ENCODE measurements around the gene GALR3.
"Not testable (repeated sequence)": the region's sequence is repeated elsewhere in the genome, so short reads cannot be mapped to it uniquely, and the experiment has no call there.

The GALR3 gene

DNA sequence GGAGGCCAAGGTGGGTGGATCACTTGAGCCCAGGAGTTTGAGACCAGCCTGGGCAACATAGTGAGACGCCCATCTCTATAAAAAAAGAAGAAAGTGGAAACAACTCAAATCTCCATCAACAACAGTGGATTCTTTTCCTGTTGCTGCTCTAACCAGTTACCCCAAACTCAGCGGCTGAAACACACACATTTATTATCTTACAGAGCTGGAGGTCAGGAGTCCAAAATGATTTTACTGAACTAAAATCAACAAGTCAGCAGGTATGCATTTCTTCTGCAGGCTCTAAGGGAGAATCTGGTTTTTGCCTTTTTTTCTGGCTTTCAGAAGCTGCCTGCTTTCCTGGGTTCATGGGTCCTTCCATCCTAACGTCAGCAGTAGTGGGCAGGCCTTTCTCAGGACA lies 27.1 kb upstream of the GALR3 start:
- no peaks in the 10 kb centered on the region for H3K9me3 Mint-ChIP-seq
- ATAC-seq (ENCODE audit: low read depth) (no peak), DNase-seq (ENCODE audit: low spot score in 2 of 2) (no peak)
- H3K4me3 Mint-ChIP-seq: no peak overlapping the region
- H3K36me3 Mint-ChIP-seq: no peaks in the 10 kb centered on the region
- peaks cover 8% of the 10 kb centered on the region for H3K4me1 Mint-ChIP-seq
- H3K27me3 Mint-ChIP-seq: peaks cover 8% of the 10 kb centered on the region
- H3K27ac Mint-ChIP-seq: no peak overlapping the region

DNA sequence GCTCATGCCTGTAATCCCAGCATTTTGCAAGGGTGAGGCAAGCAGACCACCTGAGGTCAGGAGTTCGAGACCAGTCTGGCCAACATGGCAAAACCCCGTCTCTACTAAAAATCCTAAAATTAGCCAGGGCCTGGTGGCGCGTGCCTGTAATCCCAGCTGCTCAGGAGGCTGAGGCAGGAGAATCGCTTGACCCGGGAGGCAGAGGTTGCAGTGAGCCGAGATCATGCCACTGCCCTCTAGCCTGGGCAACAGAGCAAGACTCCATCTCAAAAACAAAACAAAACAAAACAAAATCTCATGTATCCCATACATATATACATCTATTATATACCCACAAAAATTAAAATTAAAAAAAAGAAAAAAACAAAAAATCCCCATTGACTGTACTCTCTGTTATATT lies 25.9 kb upstream of the GALR3 start:
- H3K27ac Mint-ChIP-seq; H3K27me3 Mint-ChIP-seq; ATAC-seq (ENCODE audit: low read depth); DNase-seq (ENCODE audit: low spot score in 2 of 2); H3K36me3 Mint-ChIP-seq; H3K4me3 Mint-ChIP-seq; H3K4me1 Mint-ChIP-seq; H3K9me3 Mint-ChIP-seq: not testable (repeated sequence)

DNA sequence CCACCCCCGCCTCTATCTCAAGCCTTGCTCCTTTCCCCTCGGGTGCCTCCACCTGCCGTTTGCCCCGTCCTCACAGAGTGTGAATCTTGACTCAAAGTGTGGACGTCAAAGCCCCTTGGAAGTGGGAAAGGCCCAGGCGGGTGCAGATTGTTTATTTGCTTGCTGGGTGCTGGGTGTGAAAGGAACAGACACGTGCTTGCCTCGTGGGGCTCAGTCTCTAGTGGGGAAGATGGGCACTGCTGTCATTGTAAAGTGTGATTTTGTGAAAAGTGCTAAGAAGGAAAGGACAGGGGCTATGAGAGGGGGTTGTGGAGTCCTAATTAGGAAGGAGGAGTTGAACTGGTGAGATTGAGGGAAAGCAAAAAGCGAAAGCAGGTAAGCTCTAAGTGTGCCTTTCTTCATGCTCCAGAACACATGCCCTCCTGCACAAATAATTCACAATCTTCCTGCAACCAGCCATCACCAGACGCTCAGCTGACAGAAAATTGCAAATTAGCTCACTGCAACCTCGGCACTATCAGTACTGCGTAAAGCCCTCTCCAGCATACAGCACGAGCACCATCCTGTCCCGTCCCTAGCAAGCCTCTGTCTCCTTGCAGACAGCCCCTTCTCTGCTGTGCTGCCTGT lies 25.2 kb upstream of the GALR3 start:
- H3K9me3 Mint-ChIP-seq: no peaks in the 10 kb centered on the region
- no peak overlapping the region for H3K27ac Mint-ChIP-seq
- no peak overlapping the region for H3K4me3 Mint-ChIP-seq
- peaks cover 13% of the 10 kb centered on the region for H3K27me3 Mint-ChIP-seq
- DNase-seq (ENCODE audit: low spot score in 2 of 2): no peak
- ATAC-seq (ENCODE audit: low read depth): peak; percentile 64
- H3K4me1 Mint-ChIP-seq: peaks cover 12% of the 10 kb centered on the region
- no peaks in the 10 kb centered on the region for H3K36me3 Mint-ChIP-seq

DNA sequence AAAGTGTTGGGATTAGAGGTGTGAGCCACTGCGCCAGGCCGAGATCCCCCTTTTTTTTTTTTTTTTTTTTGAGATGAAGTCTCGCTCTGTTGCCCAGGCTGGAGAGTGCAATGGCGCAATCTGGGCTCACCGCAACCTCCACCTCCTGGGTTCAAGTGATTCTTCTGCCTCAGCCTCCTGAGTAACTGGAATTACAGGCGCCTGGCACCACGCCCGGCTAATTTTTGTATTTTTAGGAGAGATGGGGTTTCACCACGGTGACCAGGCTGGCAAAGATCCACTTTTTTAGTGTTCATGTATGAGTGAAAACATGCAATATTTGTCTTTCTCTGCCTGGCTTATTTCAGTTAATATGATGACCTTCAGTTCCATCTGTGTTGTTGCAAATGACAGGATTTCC lies 23.2 kb upstream of the GALR3 start:
- not testable (repeated sequence) for DNase-seq (ENCODE audit: low spot score in 2 of 2); H3K9me3 Mint-ChIP-seq; H3K4me3 Mint-ChIP-seq; ATAC-seq (ENCODE audit: low read depth); H3K36me3 Mint-ChIP-seq; H3K27ac Mint-ChIP-seq
- Mint-ChIP-seq H3K4me1 (peaks cover 16% of the 10 kb centered on the region), H3K27me3 (peaks cover 22% of the 10 kb centered on the region)

DNA sequence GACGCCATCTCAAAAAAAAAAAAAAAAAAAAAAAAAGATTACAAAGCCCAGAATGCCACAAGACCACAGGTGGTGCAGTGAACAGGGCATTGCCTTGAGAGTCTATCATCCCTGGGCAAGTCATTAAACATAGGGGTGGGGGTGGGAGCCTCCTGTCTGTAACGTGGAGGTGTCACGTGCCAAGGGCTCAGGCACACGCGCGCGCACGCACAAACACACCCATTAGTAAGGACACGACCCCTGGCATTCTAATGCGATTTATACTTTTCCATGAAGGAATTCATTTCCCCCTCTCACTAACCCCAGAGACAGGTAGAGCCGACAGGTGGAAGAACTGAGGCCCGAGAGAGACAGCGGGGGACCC lies 21.3 kb upstream of the GALR3 start:
- Mint-ChIP-seq H3K36me3 (no peaks in the 10 kb centered on the region), H3K9me3 (no peaks in the 10 kb centered on the region), H3K4me3 (no peak overlapping the region), H3K4me1 (peaks cover 23% of the 10 kb centered on the region), H3K27me3 (peaks cover 27% of the 10 kb centered on the region), H3K27ac (no peak overlapping the region)
- ATAC-seq (ENCODE audit: low read depth) (no peak), DNase-seq (ENCODE audit: low spot score in 2 of 2) (no peak)

DNA sequence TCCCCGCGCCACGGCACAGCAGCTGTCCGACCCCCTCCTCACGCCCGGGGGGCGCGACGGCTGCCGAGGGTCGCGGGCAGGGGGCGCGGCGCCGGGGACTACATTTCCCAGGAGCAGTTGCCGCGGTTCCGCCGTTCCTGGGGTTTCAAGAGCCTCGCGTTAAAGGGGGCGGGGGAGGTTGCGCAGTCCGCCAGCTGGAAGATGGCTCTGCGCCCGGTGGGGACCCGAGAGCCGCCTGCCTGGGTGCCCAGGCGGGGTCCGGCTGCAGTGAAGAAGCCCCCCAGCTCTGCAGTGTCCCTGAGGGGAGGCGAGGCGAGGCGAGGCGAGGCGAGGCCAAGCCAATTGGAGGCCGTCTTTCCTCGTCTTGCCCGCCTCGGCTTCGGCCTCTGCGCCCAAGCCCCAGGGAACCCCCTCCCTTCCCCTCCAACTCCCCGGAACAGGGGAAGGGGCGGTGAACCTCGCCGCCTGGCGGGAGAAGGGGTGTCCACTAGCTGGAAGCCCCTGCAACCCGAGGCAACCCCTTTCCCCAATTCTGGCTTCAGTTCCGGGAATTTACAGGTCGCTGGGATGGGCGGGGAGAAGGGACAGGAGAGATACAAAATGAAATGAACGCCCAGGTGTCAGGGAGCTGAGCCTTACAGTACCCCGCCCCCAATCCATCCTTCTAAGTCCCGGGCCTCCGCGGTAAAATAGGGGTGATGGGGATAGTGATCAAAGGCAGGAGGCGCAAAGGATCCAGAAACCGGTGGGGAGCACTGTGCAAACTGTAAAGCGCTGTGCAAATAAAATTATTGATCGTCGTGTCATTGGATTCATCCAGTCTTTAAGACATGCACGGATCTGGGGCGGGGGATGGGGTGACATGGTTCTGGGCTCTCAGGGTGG lies 20.6 kb upstream of the GALR3 start:
- Mint-ChIP-seq H3K4me1 (peaks cover 23% of the 10 kb centered on the region), H3K27ac (no peak overlapping the region), H3K36me3 (no peaks in the 10 kb centered on the region), H3K27me3 (peaks cover 27% of the 10 kb centered on the region), H3K4me3 (peak overlapping the region; percentile 41), H3K9me3 (no peaks in the 10 kb centered on the region)
- DNase-seq (ENCODE audit: low spot score in 2 of 2) (no peak), ATAC-seq (ENCODE audit: low read depth) (no peak)

DNA sequence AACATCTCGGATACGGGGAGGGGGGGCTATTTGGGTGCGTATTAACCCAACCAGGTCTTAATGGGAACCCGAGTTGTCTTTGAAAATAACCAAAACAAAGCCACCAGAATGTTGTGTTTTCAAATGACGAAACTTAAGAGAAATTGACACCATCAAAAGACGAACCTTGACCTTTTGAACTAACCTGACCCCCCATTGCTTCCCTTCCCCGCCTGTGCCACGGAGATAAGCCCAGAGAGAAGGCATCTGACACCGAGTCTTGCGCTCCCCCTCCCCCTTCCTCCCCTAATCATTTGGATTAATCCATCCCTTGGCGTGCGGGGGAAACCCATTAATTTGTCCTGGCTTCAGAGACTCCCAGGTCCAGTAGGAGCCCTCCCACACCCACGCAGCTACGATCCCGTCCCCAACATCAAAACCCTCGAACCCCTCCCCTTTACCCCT lies 20.0 kb upstream of the GALR3 start:
- Mint-ChIP-seq H3K4me1 (peaks cover 19% of the 10 kb centered on the region), H3K36me3 (no peaks in the 10 kb centered on the region), H3K27me3 (peaks cover 29% of the 10 kb centered on the region), H3K4me3 (no peak overlapping the region), H3K9me3 (no peaks in the 10 kb centered on the region), H3K27ac (no peak overlapping the region)
- no peak for DNase-seq (ENCODE audit: low spot score in 2 of 2)
- ATAC-seq (ENCODE audit: low read depth): no peak

DNA sequence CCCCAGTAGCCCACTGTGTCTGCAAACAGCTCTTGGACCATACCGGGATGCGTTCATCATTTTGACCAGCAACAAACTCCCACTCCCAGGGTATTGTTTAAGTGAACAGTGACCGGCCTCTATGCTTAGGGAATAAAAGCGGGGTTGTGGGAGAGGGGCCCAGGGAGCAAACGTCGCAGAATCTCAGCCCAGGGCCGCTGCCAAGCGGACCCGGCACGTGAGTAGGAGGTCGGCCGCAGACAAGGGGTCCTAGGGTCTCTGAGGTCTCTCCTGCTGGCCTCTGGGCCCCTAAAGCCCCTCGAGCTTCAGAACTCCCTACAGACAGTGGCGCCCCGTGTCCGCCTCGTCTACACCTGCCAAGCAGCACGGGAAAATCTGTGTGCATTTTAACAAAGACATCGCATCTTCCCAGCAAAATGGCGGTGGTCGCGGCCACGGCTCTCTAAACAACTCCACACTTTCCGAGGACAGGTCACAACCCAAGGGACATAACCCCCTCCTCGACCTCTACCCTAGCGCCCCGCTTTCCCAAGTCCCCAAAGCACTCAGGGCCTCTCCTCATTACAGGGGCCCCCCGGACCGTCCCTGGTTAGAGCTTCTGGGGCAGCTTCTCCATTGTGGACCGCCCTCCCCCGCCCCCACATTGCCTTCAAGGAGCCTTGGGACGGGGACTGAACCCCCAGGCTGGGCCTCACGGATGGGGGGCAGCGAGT lies 19.4 kb upstream of the GALR3 start:
- Mint-ChIP-seq H3K4me3 (peak overlapping the region; percentile 64), H3K4me1 (peaks cover 21% of the 10 kb centered on the region), H3K27me3 (peaks cover 29% of the 10 kb centered on the region), H3K36me3 (no peaks in the 10 kb centered on the region), H3K27ac (peak overlapping the region; percentile 49), H3K9me3 (no peaks in the 10 kb centered on the region)
- DNase-seq (ENCODE audit: low spot score in 2 of 2): no peak
- no peak for ATAC-seq (ENCODE audit: low read depth)

DNA sequence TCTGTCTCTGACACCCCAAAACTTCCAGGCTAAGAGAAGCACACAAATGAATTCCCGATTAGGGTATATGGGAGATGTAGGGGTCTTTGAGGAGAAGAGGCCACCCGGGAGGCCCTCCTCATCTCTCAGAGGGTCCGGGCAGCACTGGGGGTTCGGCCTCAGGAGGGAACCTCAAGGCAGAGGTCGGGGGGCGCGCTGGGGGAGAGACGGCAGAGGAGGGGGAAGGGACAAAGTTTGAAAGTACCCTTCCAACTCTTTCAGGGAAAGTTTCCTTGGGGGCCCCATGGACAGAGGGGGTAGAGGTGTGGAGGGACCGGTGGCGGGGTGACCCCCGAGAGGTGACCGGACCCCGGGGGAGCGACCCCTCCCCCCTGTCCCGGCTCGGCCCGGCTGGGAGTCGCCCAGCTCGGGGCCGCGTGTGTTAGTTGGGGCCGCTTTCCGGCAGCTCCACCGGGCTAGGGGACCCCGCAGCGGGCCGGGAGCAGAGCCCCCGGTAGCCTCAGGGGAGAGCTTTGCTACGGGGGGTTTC lies 18.8 kb upstream of the GALR3 start:
- no peaks in the 10 kb centered on the region for H3K9me3 Mint-ChIP-seq
- peaks cover 21% of the 10 kb centered on the region for H3K4me1 Mint-ChIP-seq
- H3K4me3 Mint-ChIP-seq: peak overlapping the region; percentile 64
- H3K36me3 Mint-ChIP-seq: no peaks in the 10 kb centered on the region
- peaks cover 30% of the 10 kb centered on the region for H3K27me3 Mint-ChIP-seq
- ATAC-seq (ENCODE audit: low read depth) (no peak), DNase-seq (ENCODE audit: low spot score in 2 of 2) (no peak)
- peak overlapping the region; percentile 49 for H3K27ac Mint-ChIP-seq

DNA sequence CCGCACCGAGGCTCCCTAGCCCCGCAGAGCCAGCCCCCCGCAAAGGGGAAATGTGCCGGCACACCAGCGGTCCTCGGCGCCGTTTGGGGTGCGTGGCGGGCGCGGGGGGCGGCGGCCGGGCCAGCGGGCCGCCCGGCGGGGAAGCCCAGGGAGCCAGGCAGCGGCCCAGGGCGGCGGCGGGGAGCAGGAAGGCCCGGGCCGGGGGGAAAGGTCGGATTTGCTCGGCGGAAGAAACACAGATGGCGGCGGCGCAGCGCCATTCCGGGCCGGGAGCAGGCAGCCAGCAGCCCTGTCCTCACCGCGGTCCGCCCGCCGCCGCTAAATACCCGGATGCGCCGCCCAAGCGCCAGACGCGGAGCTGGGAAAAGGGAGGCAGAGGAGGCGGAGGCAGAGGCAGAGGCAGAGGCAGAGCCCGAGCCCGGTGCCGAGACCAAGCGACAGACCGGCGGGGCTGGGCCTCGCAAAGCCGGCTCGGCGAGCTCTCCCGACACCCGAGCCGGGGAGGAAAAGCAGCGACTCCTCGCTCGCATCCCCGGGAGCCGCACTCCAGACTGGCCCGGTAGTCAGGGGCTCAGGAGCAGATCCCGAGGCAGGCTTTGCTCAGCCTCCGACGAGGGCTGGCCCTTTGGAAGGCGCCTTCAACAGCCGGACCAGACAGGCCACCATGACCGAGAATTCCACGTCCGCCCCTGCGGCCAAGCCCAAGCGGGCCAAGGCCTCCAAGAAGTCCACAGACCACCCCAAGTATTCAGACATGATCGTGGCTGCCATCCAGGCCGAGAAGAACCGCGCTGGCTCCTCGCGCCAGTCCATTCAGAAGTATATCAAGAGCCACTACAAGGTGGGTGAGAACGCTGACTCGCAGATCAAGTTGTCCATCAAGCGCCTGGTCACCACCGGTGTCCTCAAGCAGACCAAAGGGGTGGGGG lies 18.0 kb upstream of the GALR3 start:
- H3K4me3 Mint-ChIP-seq: peak overlapping the region; percentile 71
- ATAC-seq (ENCODE audit: low read depth): peak; percentile 27
- peaks cover 33% of the 10 kb centered on the region for H3K27me3 Mint-ChIP-seq
- H3K27ac Mint-ChIP-seq: no peak overlapping the region
- no peaks in the 10 kb centered on the region for H3K36me3 Mint-ChIP-seq
- DNase-seq (ENCODE audit: low spot score in 2 of 2): peak in 1 of 2 donors; percentile 45
- H3K9me3 Mint-ChIP-seq: no peaks in the 10 kb centered on the region
- peaks cover 21% of the 10 kb centered on the region for H3K4me1 Mint-ChIP-seq

DNA sequence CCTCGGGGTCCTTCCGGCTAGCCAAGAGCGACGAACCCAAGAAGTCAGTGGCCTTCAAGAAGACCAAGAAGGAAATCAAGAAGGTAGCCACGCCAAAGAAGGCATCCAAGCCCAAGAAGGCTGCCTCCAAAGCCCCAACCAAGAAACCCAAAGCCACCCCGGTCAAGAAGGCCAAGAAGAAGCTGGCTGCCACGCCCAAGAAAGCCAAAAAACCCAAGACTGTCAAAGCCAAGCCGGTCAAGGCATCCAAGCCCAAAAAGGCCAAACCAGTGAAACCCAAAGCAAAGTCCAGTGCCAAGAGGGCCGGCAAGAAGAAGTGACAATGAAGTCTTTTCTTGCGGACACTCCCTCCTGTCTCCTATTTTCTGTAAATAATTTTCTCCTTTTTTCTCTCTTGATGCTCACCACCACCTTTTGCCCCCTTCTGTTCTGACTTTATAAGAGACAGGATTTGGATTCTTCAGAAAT lies 17.3 kb upstream of the GALR3 start:
- Mint-ChIP-seq H3K4me1 (peaks cover 21% of the 10 kb centered on the region), H3K4me3 (peak overlapping the region; percentile 71), H3K27ac (no peak overlapping the region), H3K9me3 (no peaks in the 10 kb centered on the region), H3K36me3 (no peaks in the 10 kb centered on the region), H3K27me3 (peaks cover 30% of the 10 kb centered on the region)
- no peak for DNase-seq (ENCODE audit: low spot score in 2 of 2)
- no peak for ATAC-seq (ENCODE audit: low read depth)

DNA sequence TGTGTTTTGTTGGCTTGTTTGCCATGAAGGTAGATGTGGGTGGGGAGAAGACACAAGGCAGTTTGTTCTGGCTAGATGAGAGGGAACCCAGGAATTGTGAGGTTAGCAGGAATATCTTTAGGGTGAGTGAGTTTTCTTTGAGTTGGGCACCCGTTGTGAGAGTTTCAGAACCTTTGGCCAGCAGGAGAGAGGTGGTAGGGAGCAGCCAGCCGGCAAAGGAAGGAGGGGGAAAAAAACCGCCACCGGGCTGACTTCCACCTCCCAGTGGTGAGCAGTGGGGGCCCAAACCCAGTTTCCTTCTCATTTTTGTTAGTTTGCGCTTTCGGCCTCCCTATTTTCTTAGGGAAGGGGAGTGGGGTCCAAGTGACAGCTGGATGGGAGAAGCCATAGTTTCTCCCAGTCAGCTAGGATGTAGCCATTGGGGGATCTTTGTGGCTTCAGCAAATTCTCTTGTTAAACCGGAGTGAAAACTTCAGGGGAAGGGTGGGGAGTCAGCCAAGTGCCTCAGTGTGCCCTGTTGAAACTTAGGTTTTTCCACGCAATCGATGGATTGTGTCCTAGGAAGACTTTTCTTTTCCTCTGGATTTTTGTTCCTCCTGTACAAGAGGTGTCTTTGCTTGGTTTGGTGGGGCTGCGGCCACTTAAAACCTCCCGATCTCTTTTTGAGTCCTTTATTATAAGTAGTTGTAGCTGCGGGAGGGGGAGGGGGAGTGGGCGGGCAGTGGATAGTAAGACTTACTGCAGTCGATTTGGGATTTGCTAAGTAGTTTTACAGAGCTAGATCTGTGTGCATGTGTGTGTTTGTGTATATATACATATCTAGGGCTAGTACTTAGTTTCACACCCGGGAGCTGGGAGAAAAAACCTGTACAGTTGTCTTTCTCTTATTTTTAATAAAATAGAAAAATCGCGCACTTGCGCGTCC lies 16.5 kb upstream of the GALR3 start:
- Mint-ChIP-seq H3K4me3 (no peak overlapping the region), H3K27me3 (peaks cover 29% of the 10 kb centered on the region), H3K27ac (no peak overlapping the region), H3K36me3 (no peaks in the 10 kb centered on the region), H3K4me1 (peaks cover 21% of the 10 kb centered on the region), H3K9me3 (no peaks in the 10 kb centered on the region)
- DNase-seq (ENCODE audit: low spot score in 2 of 2) (no peak), ATAC-seq (ENCODE audit: low read depth) (no peak)

Data from memory B cell (primary cell).